Type B pancreatic cell (in vitro differentiated cells): ENCODE data around the gene RALY. TPM values are rescaled to one million over a fixed set of nuclear protein-coding genes. Genes with fewer than 3 reads are reported as not detected.
"Not testable (repeated sequence)": the region's sequence is repeated elsewhere in the genome, so short reads cannot be mapped to it uniquely, and the experiment has no call there.

Experiments
- DNase-seq: peaks from one replicate; pipeline ENCODE4 v3.0.0; 2021; ENCODE audit warnings: mixed read lengths; ENCODE audit not compliant: unreplicated experiment; ENCODE audit errors: extremely low spot score
- H3K27ac Mint-ChIP-seq: 2 replicates; pipeline ENCODE4 v1.8.0; 2021; ENCODE audit warnings: mild to moderate bottlenecking, mixed read lengths
- H3K27me3 Mint-ChIP-seq: 2 replicates; pipeline ENCODE4 v1.8.0; 2021; ENCODE audit warnings: mixed read lengths
- H3K36me3 Mint-ChIP-seq: 2 replicates; pipeline ENCODE4 v1.8.0; 2021; ENCODE audit warnings: mixed read lengths
- H3K4me1 Mint-ChIP-seq: one replicate; pipeline ENCODE4 v1.8.0; 2021; ENCODE audit warnings: mixed read lengths; ENCODE audit not compliant: unreplicated experiment
- H3K4me3 Mint-ChIP-seq: 2 replicates; pipeline ENCODE4 v1.8.0; 2021; ENCODE audit warnings: mild to moderate bottlenecking, mixed read lengths
- H3K9me3 Mint-ChIP-seq: 2 replicates; pipeline ENCODE4 v1.8.0; 2021; ENCODE audit warnings: mixed read lengths
- total RNA-seq: library from RNA; stranded (reverse); gene quantifications from 2 replicates; pipeline ENCODE4 v1.2.1, GENCODE V29; 2021; ENCODE audit warnings: low replicate concordance
- TF ChIP-seq, protein P1 (sequence below): fragments of 200-600 bp; sonication (generic); conservative IDR thresholded peaks from 2 replicates; pipeline ENCODE4 v1.5.0; 2021; ENCODE audit warnings: antibody characterized with exemption, mild to moderate bottlenecking

The RALY gene
- total RNA-seq, 1 donor from 2014 or later: 215 TPM

DNA sequence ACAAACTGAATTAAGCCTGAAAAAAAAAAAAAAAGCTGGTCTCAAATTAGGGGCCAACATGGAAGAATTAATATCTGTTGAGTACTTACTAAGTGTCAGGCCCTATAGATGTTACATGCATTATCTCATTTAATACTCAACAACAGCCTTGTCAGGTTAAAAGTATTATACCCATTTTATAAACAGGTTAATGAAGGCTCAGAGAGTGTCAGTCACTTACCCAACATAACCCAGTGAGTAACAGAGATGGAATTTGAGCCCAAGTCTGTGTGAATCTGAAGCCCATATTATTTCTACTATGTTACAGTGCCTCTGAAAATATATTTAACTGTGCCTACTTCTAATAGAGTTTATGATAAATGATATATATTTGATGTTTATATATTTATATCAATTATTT lies 129.6 kb downstream of the RALY start:
- H3K27ac Mint-ChIP-seq: no peak overlapping the region
- no peaks in the 10 kb centered on the region for H3K9me3 Mint-ChIP-seq
- H3K27me3 Mint-ChIP-seq: peaks cover 4% of the 10 kb centered on the region
- DNase-seq: no peak
- H3K36me3 Mint-ChIP-seq: no peaks in the 10 kb centered on the region
- TF ChIP-seq, protein P1, sequence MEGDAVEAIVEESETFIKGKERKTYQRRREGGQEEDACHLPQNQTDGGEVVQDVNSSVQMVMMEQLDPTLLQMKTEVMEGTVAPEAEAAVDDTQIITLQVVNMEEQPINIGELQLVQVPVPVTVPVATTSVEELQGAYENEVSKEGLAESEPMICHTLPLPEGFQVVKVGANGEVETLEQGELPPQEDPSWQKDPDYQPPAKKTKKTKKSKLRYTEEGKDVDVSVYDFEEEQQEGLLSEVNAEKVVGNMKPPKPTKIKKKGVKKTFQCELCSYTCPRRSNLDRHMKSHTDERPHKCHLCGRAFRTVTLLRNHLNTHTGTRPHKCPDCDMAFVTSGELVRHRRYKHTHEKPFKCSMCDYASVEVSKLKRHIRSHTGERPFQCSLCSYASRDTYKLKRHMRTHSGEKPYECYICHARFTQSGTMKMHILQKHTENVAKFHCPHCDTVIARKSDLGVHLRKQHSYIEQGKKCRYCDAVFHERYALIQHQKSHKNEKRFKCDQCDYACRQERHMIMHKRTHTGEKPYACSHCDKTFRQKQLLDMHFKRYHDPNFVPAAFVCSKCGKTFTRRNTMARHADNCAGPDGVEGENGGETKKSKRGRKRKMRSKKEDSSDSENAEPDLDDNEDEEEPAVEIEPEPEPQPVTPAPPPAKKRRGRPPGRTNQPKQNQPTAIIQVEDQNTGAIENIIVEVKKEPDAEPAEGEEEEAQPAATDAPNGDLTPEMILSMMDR: no peak
- H3K4me3 Mint-ChIP-seq: no peak overlapping the region
- H3K4me1 Mint-ChIP-seq: peaks cover 5% of the 10 kb centered on the region

DNA sequence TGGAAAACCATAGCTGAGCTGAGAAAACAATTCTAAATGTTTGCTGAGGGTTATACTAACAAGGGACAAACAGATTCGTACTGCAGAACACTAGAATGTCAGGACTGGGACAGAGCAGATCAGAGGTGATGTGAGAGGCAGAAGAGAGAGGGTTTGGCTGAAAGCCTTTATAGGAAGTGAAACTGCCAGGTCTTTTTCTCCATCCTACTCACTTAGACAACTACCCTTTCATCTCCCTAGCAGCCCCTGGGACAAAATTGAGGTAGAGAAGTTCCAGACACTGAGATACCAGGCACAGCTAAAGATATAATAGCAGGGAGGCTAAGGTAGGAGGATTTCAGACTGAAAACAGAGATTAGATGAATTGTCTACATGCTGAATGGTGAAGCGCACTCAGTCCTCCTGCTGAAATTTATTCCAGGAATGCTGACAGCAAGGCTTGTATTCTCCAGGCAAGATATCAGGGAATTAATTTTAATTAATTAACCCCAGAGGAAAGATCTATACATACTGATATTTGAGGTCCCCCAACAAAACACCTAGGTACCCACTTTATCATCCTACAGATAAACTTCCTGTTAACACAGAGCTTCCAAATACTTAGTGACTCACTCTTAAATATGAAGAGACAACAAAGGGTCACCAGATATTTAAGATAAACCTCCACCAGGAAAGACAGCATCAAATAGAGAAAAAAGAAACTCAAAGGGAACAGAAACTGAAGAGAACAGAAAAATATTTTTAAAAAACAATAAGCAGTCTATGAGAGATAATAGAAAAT lies 130.9 kb downstream of the RALY start:
- no peaks in the 10 kb centered on the region for H3K9me3 Mint-ChIP-seq
- peaks cover 7% of the 10 kb centered on the region for H3K27me3 Mint-ChIP-seq
- peaks cover 14% of the 10 kb centered on the region for H3K4me1 Mint-ChIP-seq
- no peak overlapping the region for H3K4me3 Mint-ChIP-seq
- TF ChIP-seq, protein P1: no peak
- H3K36me3 Mint-ChIP-seq: no peaks in the 10 kb centered on the region
- DNase-seq: no peak
- H3K27ac Mint-ChIP-seq: no peak overlapping the region

DNA sequence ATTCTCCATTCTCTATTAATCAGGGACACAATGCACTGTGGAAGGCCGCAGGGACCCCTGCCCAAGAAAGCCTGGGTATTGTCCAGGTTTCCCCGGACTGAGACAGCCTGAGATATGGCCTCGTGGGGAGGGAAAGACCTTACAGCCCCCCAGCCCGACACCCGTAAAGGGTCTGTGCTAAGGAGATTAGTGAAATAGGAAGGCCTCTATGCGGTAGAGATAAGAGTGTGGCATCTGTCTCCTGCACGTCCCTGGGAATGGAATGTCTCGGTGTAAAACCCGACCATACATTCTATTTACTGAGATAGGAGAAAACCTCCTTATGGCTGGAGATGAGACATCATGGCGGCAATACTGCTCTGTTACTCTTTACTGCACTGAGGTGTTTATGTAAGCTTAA lies 134.1 kb downstream of the RALY start:
- no peak for DNase-seq
- Mint-ChIP-seq H3K9me3 (no peaks in the 10 kb centered on the region), H3K4me1 (peaks cover 22% of the 10 kb centered on the region), H3K36me3 (no peaks in the 10 kb centered on the region), H3K27ac (no peak overlapping the region), H3K27me3 (peaks cover 9% of the 10 kb centered on the region), H3K4me3 (no peak overlapping the region)
- TF ChIP-seq, protein P1: no peak

DNA sequence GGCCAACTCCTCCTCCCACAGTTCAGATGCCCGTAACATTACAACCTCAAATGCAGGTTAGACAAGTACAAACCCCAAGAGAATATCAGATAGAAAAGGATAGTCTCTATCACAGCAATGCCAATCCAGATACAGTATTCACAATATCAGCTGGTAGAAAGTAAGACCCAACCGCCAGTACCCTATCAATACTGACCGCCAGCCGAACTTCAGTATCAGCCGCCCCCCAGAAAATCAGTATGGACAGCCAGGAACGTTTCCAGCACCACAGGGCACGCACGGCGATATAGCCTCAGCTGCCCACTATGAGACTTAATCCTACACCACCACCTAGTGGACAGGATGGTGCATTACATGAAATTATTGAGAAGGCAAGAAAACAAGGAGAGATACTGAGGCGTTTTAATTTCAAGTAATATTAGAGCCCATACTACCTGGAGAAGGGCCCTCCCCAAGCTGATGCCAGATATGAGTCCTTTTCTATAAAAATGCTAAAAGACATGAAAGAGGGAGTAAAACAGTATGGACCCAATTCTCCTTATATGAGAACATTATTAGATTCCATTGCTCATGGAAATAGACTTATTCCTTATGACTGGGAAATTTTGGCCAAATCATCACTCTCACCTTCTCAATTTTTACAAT lies 135.9 kb downstream of the RALY start:
- Mint-ChIP-seq H3K9me3 (no peaks in the 10 kb centered on the region), H3K4me1 (peaks cover 22% of the 10 kb centered on the region), H3K27ac (no peak overlapping the region), H3K27me3 (peaks cover 9% of the 10 kb centered on the region), H3K4me3 (peak overlapping the region; percentile 24), H3K36me3 (no peaks in the 10 kb centered on the region)
- DNase-seq: no peak
- TF ChIP-seq, protein P1: peak; percentile 98

DNA sequence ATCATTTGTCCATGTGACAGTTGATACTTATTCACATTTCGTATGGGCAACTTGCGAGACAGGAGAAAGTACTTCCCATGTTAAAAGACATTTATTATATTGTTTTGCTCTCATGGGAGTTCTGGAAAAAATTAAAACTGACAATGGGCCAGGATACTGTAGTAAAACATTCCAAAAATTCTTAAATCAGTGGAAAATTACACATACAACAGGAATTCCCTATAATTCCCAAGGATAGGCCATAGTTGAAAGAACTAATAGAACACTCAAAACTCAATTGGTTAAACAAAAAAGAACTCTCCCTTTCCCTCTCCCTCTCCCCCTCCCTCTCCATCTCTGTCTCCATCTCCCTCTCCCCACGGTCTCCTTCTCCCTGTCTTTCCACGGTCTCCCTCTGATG lies 137.8 kb downstream of the RALY start:
- no peaks in the 10 kb centered on the region for H3K9me3 Mint-ChIP-seq
- H3K27ac Mint-ChIP-seq: no peak overlapping the region
- peaks cover 9% of the 10 kb centered on the region for H3K27me3 Mint-ChIP-seq

DNA sequence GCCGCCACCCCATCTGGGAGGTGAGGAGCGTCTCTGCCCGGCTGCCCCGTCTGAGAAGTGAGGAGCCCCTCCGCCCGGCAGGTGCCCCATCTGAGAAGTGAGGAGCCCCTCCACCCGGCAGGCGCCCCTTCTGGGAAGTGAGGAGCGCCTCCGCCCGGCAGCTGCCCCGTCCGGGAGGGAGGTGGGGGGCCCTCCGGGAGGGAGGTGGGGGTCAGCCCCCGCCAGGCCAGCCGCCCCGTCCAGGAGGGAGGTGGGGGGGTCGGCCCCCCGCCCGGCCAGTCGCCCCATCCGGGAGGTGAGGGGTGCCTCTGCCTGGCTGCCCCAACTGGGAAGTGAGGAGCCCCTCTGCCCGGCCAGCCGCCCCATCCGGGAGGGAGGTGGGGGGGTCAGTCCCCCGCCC lies 138.8 kb downstream of the RALY start:
- H3K4me3 Mint-ChIP-seq, H3K36me3 Mint-ChIP-seq, DNase-seq, H3K27ac Mint-ChIP-seq, H3K9me3 Mint-ChIP-seq, H3K27me3 Mint-ChIP-seq: not testable (repeated sequence)
- peaks cover 22% of the 10 kb centered on the region for H3K4me1 Mint-ChIP-seq

More for the DNA sequence above, 137.8 kb downstream of the RALY start:
- H3K4me3 Mint-ChIP-seq: no peak overlapping the region
- DNase-seq: no peak
- no peaks in the 10 kb centered on the region for H3K36me3 Mint-ChIP-seq
- peaks cover 22% of the 10 kb centered on the region for H3K4me1 Mint-ChIP-seq
- TF ChIP-seq, protein P1: no peak

DNA sequence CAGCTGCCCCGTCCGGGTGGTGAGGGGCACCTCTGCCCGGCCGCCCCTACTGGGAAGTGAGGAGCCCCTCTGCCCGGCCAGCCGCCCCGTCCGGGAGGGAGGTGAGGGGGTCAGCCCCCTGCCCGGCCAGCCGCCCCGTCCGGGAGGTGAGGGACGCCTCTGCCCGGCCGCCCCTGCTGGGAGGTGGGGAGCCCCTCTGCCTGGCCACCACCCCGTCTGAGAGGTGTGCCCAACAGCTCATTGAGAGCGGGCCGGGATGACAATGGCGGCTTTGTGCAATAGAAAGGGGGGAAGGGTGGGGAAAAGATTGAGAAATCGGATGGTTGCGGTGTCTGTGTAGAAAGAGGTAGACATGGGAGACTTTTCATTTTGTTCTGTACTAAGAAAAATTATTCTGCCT lies 139.2 kb downstream of the RALY start:
- H3K9me3 Mint-ChIP-seq, H3K36me3 Mint-ChIP-seq, H3K27me3 Mint-ChIP-seq, DNase-seq, H3K4me3 Mint-ChIP-seq, H3K27ac Mint-ChIP-seq: not testable (repeated sequence)
- H3K4me1 Mint-ChIP-seq: peaks cover 22% of the 10 kb centered on the region

DNA sequence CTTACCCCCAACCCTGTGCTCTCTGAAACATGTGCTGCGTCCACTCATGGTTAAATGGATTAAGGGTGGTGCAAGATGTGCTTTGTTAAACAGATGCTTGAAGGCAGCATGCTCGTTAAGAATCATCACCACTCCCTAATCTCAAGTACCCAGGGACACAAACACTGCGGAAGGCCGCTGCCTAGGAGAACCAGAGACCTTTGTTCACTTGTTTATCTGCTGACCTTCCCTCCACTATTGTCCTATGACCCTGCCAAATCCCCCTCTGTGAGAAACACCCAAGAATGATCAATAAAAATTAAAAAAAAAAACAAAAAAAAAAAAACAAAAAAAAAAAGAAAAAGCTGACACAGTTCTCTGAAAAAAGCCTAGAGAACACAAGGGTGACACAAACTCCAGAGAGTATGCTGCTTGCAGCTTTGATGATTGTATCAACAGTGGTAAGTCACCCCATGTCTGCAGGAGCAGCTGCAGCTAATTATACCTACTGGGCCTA lies 139.7 kb downstream of the RALY start:
- peaks cover 21% of the 10 kb centered on the region for H3K4me1 Mint-ChIP-seq
- not testable (repeated sequence) for H3K27ac Mint-ChIP-seq

More for the DNA sequence above, 139.7 kb downstream of the RALY start:
- not testable (repeated sequence) for H3K27me3 Mint-ChIP-seq, H3K36me3 Mint-ChIP-seq, H3K9me3 Mint-ChIP-seq, DNase-seq, H3K4me3 Mint-ChIP-seq
